GM21515 (cell line): ENCODE measurements around the gene RCAN2.
"Not testable (repeated sequence)": the region's sequence is repeated elsewhere in the genome, so short reads cannot be mapped to it uniquely, and the experiment has no call there.

Source experiments
- ATAC-seq: cut with Tn5 transposase; IDR thresholded peaks from one replicate; pipeline ENCODE4 v1.9.1; 2021; ENCODE audit not compliant: unreplicated experiment

RCAN2 gene

DNA sequence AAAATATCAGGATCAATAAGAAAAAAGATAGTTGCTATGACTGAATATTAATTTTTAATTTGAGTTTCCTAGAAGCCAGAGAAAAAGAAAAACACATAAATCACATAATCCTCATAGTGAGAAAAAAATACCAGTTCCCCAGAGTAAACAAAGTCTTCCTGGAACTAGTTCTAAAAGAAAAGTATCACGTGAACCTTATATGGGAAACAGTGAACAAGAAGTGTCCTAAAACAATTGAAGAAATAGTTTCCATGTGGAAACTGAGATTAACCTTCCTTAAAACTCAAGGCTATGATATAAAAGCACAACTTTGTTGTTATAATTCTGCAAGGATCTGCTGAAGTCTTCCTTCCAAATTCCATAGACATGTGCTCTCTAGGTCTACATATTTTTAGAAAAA lies 50.6 kb downstream of the RCAN2 start:
- ATAC-seq, result no peak

DNA sequence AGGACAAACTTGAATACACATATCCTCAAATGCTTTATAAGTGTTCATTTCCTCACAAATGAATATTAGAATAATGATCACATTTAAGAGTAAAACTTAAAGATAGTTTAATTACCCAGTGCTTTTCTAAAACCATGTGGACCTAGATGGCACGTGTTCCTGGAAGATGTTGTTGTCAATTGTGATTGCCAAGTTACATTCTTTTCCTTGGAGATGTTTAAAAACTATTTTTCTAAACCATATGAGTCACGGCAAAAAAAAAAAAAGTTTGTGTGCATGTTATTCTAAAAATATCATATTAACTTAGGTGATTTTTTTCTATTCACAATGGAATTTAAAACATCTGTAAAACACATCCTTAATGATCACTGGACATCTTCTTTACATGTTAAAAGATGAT lies 51.1 kb downstream of the RCAN2 start:
- ATAC-seq, result no peak

DNA sequence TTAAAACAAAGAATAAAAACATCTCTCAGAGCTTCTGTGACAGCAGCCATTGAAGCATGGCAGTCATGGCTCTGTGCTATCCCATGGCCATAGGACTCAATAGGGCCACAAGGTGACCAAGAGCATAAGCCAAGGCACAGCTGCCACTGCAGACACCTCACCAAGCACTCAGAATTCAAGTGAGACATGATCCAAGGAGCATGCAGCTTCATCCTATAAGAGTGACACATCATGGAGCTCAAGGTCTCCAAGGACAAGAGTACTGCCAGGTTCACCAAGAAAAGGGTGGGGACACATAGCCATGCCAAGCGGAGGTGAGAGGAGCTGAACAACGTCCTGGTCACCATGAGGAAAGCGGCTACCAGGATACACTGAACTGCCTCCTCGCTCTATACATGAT lies 53.0 kb downstream of the RCAN2 start:
- no peak for ATAC-seq

DNA sequence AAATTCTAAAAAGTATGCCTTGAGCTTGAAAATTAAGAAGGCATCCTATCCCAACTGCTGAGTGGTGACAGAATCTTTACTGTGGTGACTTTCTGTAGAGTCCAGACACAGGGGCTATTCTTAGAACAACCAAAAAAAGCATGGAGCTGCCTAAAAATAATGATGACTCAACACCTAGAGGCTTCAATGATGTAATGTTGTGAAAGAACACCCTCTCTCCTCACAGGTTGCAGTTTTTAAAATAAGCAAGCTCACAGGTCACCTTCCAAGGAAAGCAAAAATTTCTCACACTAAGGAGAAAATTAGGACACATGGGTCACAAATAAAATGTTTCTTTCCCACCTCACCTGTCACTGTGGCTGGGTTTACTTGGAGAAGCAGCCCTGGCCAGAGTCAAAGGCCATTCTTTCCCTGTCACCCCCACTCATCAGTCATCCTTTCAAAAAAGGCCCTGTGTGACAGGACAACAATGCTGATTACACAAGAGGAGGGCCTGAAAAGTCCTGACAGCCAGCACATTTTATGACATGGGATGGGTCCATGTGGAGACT lies 53.5 kb downstream of the RCAN2 start:
- ATAC-seq, result no peak

DNA sequence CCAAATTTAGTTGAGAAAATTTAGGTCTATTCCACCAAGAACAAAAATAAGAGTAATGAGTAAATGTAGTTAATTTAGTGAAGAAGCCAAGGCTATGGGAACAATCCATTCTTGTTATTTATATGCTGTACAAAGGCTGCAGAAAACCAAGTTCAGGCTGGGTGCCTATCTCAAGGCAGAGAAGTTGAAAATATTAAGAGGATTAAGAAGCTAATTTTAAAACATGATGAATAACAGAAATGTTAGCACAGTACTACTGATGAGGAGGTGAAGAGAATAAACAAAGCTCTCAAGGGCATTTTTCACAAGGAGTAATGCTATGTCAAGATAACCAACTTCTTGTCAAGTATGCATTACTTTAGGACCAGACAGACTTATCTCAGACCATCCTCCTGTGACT lies 68.6 kb downstream of the RCAN2 start:
- ATAC-seq, result no peak

DNA sequence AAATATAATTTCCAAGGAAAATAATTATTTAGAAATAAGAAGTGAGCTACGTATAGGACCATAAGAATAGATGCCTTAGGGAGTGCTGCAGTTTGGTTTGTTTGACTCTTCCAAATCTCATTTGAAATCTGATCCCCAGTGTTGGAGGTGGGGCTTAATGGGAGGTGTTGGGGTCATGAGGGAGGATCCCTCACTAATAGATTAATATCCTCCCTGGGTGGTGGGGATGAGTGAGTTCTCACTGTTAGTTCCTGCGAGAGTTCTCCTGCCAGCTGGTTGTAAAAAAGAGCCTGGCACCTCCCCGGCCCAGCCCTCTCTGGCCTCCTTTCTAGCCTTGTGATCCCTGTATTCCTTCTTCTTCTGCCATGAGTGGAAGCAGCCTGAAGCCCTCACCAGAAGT lies 69.3 kb downstream of the RCAN2 start:
- no peak for ATAC-seq

DNA sequence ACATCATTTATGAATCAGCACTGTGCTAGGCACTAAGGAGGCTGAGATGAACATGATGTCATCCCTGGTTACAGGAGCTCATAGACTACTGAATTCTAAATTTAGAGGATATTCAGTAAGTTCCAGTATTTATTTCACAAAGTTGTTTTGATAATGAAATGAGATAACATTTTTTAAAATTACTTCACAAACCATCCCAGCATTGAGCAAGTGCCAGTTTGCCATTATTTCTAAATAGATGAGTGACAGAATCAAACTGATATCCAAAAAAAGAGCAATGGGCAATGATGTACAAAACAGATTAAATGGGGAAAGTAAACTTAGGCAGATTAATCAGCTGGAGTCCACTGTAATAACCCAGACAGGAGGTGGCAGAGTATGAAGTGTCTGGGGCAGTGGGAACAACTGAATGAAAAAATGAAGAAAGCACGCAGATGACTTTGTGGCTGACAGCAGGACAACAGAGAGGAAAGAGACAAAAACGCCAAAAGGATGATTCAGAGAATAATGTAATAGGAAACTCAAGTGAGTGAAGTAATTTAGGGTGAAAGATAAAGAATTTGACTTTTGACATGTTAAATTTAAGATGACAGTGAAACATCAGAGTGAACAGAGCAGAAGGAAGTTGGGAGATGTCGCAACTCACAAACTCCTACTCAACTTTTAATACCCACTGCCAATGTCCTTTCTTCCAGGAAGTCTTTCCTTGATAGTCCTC lies 70.2 kb downstream of the RCAN2 start:
- no peak for ATAC-seq

DNA sequence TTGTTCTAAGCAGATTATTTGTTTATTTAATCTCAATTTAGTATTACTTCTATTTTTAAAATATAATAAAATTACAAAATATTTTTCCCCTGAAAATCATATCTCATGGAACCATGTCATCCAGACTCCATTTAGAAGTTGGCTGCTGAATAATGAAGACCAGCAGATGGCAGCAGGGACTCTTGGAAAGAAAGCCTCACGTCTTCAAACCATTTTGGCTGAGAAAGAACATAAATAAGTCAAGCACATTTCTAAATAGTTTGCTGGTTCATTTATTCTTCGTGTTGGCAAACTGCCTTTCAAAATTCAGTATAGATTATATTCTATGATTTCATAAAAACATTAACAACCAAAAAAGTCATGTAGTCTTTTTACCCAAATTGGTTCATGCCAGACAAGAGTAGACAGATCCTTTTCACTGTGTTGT lies 71.7 kb downstream of the RCAN2 start:
- ATAC-seq, result no peak

DNA sequence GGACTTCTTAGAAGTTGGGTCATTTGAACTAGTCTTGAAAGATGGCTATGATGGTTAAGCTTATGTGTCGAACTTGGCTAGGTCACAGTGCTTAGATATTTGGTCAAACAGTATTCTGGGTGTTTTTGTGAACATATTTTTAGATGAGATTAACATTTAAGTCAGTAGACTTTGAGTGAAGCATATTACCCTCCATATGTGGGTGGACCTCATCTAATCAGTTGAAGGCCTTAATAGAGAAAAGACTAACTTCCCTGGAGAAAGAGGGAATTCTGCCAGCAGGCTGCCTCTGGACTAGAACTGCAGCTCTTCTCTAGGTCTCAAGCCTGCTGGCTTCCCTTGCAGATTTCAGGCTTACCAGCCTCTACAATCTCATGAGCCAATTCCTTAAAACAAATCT lies 76.9 kb downstream of the RCAN2 start:
- no peak for ATAC-seq

DNA sequence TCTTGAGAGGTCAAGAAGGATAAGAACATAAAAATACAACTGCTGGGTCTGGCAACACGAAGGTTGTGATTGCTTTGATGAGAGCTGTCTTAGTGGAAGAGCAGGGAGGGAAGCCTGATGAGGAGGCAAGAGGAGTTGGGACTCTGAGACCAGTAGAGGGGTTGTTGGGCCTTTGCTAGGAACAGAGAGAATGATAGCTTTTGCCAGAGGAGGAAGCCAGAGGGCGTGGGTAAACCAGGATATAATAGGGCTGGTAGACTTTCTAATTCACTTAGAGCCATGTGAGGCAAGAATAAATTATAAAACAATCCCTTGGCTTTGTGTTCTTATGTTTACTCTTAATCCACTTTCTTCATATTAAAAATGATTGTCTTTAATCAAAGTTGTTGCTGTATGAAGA lies 78.6 kb downstream of the RCAN2 start:
- no peak for ATAC-seq

DNA sequence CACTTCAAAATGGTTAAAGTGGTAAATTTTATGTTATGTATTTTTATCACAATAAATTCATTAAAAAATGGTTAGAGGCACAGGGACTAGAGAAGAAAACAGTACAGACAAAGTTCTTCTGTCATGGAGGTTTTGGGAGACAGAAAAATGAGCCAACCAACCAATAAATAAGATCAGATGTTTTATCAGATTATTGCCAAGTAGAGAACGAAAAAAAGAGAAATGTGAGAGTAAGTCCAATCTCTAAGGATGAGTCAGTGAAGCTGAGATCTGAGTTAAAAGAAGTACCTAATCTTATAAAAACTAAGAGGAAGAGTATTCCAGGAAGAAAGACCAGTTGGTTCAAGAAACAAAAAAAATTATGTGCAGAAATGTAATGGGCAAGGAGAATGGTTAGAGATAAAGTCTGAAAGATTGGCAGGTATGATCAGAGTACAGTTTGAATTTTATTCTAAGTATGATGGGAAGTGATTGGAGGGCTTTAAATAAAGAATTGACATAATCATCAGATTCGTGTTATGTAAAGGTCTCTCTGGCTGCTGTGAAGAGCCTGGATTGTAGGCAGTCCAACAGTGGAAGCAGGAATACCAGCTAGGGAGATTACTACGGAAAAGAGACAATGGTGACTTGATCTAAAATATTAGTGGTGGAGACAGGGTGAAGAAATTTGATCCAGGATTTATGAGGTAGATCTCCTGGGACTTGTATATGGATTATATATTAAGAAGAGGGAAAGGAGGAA lies 79.6 kb downstream of the RCAN2 start:
- no peak for ATAC-seq

DNA sequence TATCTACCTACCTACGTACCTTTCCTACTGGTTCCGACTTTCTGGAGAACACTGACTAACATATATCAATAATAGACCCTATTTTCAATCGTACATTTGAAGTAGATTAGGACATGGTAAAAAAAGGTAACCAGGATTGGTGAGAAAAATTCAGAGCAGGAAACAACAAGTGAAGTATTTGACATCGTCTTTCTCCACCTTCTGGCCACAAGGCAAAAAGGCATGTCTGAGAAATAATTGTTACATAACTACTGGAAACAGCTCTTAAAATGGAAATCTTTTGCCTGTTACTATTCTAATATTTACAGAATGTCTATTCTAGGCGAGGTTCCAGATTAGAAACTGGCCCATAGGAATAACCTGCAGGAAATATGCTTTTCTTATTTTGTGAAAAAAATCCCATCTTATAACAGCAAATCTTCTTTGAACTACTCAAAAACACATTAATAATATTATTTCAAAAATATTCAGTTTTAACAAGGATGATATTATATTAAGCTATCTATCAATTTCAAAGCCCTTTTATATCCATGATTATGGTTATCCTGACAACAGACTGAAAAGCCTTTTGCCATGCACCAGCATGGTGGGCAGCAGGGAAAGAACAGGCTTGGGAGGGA lies 80.8 kb downstream of the RCAN2 start:
- no peak for ATAC-seq

DNA sequence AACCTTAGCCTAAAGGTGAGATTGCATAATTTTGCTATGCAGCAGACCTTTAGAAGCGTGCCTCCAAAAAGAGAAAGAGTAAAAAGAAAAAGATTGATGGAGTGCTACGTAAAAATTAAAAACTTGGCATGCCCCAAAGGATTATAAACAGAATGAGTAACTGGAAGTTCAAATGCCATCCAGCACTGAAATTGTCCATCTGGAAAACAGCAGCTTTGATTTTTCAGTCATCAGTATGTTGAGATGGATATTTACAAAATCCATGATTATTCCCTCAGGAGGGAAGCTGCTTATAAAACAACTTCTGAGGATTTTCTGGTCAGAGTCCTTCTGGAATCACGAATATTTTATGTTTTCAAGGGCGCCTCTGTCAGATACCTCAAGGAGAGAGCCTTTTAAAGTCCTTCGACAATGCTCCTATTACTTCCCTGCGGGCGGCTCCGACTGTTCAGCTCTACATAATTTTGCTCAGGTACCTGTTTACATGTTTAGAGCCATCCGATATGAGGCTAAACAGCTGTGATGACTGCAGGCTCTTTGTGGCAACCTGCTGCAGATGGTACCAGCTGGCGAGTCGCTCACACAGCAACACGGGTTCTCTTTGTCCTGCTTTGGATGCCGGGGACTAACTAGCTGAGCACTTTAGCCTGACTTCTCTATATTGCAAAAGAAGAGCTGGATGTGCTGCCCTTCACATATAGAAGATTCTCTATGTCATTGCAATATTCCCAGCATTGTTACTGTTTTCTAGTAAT lies 83.3 kb downstream of the RCAN2 start:
- no peak for ATAC-seq

DNA sequence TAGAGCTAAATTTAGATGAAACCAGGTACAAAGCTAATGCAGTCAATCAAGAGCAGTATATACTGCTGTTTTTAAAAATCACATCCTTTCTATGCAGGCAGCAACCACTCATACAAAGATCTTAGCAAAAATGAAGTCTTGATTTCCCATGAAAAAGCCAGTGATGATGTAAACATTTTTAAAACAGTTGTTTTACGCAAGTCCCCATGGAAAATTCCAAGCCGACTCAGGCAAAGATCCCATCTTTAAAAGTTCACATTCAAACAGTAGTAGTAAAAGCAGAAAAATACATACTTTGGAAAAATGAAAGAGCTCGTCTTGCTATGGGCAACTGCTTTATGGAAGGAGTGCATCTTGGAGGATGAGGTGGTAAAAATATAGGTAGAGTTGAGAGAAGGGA lies 84.0 kb downstream of the RCAN2 start:
- no peak for ATAC-seq

DNA sequence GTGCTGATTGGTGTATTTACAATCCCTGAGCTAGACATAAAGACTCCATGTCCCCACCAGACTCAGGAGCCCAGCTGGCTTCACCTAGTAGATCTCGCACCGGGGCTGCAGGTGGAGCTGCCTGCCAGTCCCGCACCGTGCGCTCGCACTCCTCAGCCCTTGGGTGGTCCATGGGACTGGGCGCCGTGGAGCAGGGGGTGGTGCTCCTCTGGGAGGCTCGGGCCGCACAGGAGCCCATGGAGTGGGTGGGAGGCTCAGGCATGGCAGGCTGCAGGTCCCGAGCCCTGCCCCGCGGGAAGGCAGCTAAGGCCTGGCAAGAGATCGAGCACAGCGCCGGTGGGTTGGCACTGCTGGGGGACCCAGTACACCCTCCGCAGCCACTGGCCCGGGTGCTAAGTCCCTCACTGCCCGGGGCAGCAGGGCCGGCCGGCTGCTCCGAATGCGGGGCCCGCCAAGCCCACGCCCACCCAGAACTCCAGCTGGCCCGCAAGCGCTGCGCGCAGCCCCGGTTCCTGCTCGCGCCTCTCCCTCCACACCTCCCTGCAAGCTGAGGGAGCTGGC lies 85.5 kb downstream of the RCAN2 start:
- not testable (repeated sequence) for ATAC-seq

DNA sequence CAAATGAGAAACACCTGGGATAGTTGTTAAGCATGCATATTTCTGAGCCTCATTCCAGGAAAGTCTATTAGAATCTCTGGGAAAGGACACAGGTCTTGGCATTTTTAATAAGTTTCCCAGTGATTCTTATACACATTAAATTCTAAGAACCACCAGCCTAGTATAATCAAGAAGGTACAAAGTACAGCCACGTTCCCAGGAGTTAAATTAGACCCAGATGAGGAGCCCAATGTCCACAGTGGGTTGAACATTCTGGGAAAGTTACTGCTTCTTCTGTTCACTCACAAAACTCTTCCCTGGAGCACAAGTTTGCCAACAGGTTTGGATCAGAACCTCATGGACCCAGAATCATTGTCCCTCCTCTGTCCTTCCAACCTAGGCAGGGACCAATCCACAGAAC lies 90.4 kb downstream of the RCAN2 start:
- no peak for ATAC-seq

DNA sequence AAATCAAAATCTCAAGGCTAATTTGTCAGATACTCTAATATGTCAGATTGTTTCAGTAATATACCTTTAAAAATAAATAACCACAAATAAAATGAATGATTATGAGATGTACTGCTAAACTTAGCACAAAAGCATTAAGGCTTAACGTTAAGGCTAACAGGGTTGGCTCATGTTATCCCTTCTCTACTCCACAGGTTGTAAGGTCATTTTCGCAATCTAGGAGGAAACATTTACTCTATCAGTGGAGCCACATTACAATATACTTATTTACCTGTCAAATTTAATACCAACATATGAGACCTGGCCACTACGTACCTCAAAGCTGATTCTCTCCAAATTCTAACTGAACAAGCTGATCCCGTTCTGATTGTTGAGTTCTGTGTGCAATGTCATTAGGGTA lies 95.7 kb downstream of the RCAN2 start:
- ATAC-seq, result no peak

DNA sequence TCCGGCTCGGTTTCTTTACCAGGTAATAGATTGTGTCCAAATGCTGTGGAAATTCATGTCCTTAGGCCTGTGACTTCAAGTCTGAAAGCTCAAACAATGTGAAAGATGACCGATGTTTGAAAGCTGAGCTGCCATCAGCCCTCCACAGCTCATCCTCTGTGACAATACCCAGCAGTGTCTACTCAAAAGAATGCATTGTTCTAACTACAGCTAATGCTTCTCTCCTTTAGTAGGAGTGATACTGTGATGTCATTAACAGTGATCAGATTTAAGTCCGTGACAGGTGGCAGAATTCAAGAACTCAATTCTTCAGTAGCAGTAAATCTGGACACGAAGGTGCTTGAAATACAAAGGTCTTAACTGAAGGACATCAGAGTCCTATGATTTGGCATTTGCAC lies 97.3 kb downstream of the RCAN2 start:
- ATAC-seq, result no peak

DNA sequence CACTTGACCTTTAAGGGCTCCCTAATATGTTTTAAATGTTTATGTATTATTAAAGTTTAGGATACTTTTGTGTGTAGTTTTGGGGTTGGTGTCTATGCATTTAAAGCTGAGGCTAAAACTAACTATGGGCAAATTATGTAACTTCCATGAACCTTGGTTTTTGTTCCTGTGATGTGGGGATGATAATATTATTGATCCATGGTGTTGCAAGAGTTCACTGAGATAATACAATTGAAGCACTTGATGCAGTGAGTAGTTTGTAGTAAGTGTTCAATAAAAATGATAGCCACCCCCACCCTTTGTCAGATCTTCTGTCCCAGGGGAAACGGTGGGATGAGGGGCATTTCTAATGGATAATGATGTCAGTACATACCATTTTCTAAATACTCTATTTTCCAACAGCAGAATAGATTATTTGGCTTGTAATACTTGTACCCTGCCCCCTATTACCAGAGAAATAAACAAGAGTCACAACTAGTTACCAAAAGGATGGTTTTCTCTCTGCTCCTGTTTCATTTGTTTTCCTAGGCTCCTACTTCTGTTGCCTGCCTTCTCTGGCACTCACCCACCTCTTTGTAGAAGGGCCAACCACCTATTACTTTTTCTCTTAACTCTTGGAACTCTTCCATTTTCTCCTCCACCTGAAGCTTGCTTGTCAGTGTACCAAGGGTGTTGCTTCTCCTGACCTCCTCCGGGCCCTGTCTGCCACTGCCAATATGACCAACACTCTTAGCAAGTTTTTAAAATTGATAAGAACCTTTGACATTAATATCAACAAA lies 97.9 kb downstream of the RCAN2 start:
- no peak for ATAC-seq

DNA sequence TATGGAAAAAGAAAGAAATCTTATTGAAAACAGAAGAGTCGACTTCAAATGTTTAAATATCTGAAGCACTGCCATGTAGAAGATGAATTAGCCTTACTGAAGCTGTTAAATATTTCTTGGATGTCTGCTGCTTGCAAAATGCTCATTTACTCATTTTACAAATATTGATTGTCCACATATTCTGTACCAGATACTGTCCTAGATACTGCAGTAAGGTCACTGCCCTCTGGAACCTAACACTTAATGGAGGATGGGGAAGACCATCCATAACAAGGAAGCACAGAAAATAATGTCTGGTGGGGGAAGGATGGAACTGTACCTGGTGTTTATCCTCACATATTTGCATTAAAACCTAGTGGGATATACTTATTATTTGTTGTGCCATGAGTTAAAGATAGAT lies 99.0 kb downstream of the RCAN2 start:
- ATAC-seq, result no peak
